Measurements from ENCODE around the gene FER.
A peak's percentile ranks its signal among the peaks of the same experiment; 100 is the strongest.
"Not testable (repeated sequence)": the region's sequence is repeated elsewhere in the genome, so short reads cannot be mapped to it uniquely, and the experiment has no call there.

Gene FER

GRCh38 chr5:108747774-108748400, at the start of gene FER:
FER (plus strand) TSS chr5:108747897; CDS start chr5:108798183, 50,286 bp downstream.
- no peak for DNase-seq

DNA sequence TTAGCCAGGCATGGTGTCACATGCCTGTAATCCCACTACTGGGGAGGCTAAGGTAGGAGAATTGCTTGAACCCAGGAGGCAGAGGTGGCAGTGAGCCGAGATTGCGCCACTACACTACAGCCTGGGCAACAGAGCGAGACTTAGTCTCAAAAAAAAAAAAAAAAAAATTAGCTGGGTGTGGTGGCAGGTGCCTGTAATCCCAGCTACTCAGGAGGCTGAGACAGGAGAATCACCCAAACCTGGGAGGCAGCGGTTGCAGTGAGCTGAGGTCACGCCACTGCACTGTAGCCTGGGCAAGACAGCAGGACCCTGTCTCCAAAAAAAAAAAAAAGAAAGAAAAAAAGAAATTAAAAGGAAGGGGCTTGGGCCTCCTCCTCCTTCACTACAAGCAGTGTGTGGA, 47.3 kb upstream of the FER start:
- DNase-seq: not testable (repeated sequence)

DNA sequence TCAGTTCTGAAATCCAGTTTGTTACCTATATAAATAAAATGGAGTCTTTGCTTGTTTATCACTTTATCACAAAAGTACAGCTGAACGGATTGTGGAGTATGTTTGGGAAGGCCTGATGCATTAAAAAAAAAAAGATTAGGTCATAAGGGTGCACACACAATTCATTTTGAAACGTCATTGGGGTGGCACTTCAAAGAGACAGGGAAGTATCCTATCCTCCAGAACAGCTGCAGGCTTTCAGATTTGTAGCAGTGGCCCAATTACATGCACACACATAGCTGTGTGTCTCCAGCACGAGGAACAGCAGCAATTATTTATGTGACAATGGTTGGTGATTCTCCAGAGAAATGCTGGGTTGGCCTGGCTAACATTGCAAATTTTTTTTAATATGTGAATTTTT, 46.8 kb upstream of the FER start:
- DNase-seq: no peak

- no peak for DNase-seq
These were observed 45.2 kb upstream of the FER start for GRCh38 chr5:108702546-108702945.

DNA sequence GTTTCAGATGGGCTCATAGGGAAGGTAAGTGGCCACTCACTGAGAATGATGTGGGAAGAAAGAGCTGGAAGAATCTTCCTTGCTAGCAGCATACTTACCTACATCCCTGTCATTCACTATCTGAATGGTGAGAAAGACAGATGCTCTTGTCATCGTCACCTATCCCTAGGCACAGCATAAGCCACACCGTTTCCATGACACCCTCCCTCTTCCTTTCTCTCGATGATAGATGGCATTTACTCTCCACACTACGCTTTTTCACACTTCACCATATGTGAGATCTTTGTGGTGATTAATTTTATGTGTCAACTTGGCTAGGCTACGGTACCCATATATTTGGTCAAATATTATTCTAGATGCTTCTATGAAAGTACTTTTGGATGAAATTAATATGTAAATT, 44.4 kb upstream of the FER start:
- DNase-seq: no peak

DNA sequence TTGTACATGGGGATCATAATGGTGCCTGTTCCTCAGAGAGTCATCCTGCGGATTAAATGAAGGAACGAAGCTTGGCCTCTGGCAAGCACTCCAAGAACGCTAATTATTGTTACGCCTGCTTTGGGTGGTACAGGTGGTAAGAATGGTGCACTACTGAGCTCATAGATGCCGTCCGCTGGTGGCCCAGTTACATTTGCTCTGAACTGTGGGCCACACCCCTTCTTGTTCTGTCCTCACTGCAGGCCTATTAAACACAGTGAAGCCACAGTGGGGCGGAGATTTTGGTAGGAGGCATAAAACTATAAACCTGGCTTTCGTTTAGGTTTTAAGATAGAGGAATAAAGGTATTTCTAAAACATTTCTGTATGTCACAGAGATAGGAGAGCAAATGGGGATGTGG, 40.6 kb upstream of the FER start:
- DNase-seq: no peak

DNA sequence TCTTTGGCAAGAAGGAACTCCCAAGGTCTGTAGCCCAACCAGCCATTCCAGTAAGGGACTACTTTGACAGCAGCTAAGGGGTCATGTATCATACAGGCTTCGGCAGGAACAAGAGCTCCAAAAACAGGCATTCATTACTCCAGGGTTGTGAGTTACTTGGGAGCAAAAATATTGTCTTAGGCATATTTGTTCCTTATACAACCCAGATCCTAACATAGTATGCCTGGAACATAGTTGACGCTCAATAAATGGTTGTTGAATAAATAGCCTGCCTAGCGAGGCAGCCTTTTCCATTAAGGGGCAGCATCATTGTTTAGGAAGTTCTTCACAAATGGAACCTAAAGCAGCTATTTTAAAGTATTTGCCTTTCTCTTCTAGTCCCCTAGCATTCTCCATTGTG, 35.8 kb upstream of the FER start:
- no peak for DNase-seq

- no peak for DNase-seq
These were observed 32.3 kb upstream of the FER start for GRCh38 chr5:108715408-108715807.

- DNase-seq: no peak
These were observed 27.3 kb upstream of the FER start for GRCh38 chr5:108720391-108720790.

DNA sequence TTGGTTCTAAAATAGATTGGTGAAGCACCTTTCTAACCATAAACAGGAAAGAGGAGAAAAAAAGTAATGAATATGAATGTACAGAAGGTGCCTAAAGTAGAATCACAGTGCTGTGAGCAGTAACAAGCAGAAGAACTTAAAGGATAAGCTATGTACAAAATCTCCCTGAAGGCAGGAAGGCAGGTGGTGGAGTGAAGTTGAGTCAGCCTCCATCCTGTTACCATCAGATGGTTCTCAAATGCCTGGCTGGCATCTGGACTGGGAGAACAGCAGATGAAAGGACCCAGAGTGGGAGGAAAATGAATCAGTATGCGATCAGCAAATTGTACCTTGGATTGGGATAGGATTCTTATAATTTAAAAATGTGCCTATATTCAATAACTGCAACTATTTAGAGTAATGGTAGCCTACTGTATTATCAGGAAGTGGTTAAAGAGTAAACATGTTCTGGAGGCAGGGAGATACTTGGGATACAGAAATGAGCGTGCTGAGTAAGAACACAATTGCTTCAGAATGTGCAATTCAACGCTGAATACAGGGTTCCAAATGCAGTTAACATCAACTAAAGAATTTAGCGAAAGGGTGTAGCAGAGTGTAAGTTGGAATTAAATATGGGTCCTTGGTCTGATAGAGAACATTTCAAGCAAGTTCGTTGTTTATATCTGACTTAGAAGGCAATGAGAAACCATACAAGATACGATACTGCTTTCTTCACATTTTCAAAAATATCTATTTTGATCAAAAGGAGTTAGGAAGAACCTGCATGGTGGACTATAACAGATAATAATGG, 21.1 kb upstream of the FER start:
- DNase-seq: no peak

DNA sequence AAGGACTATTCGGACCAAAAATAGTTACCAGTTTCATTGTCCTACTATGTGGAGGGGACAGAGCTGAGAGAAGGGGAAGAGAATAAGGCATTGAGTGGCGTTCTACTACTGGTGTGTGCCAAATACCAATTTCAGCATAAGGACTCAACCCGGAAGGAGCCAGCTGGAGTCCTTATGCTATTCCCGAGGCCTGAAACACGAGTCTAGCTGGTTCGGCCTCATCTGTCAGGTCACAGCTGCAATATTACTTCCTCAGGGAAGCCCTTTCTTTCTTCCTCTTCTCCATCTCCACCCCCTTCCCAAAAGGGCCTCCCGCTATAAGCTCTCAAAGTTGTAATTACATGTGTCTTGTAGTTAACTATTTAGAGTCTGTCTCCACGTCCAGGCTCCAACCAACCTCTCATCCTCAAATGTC, 20.5 kb upstream of the FER start:
- DNase-seq: peak; percentile 16

- peak; percentile 76 for DNase-seq
These were observed 19.8 kb upstream of the FER start for GRCh38 chr5:108727651-108728565.

- DNase-seq: no peak
These were observed 19.0 kb upstream of the FER start for GRCh38 chr5:108728566-108729241.

- no peak for DNase-seq
These were observed 18.5 kb upstream of the FER start for GRCh38 chr5:108729242-108729615.

GRCh38 chr5:108730617-108731340, 16.9 kb upstream of the FER start:
- DNase-seq: no peak

- DNase-seq: no peak
These were observed 11.9 kb upstream of the FER start for GRCh38 chr5:108735790-108736189.

DNA sequence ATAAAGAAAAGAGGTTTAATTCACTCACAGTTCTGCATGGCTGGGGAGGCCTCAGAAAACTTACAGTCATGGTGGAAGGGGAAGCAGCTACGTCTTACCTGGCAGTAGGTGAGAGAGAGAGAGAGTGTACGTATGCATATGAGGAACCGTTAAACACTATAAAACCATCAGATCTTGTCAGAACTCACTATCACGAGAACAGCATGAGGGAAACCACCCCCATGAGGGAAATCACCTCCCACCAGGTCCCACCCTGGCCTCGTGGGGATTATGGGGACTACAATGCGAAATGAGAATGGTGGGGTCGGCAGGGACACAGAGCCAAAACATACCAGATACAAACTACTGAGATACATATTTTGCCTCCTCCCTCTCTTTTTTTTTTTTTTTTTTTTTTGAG, 10.8 kb upstream of the FER start:
- DNase-seq: no peak

GRCh38 chr5:108739376-108739775, 8.3 kb upstream of the FER start:
- DNase-seq: no peak

DNA sequence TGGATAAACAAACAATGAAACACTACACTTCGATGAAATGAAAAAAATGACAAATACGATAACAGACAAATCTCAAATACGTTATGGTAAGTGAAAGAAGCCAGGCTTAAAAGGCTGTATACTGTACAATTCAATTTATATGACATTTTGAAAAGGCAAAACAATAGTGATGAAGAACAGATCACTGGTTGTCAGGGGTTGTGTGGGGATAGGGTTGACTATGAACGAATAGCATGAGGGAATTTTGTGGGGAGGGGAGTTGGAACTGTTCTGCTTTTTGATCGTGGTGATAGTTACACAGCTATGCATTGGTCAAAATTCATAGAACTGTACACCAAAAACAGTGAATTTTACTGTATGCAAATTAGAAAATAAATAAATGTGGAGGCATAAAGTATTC, 7.8 kb upstream of the FER start:
- no peak for DNase-seq

DNA sequence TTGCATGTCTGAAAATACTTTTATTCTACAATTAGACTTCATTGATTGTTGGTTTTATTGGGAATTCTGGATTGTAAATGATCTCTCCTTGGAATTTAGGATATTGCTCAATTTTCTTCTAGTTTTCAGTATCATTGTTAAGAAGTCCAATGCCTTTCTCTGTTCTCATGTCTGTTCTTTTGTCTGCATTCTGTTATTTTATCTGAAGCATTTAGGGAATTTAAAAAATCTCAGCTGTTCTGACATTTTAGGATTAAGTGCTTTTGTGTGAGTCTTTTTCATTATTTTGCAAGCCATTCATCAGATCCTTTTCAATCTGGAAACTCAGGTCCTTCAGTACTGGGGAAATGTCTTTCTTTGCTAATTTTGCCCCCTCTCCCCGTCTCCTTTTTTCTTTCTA, 4.4 kb upstream of the FER start:
- no peak for DNase-seq

GRCh38 chr5:108743846-108744245, 3.9 kb upstream of the FER start:
- no peak for DNase-seq

- DNase-seq: no peak
These were observed 455 bp upstream of the FER start for GRCh38 chr5:108747111-108747773.
